Activated gamma-delta T cell treated with anti-CD3 and anti-CD28 coated beads, Interleukin-2, amount 50 U/mL, for 16 hours (primary cell): Measurements from ENCODE around the gene GFRA4.

Experiments used
- DNase-seq: peaks from one replicate; pipeline ENCODE4 v3.0.0-alpha.2; 2020; ENCODE audit warnings: low read depth

The GFRA4 gene

DNA sequence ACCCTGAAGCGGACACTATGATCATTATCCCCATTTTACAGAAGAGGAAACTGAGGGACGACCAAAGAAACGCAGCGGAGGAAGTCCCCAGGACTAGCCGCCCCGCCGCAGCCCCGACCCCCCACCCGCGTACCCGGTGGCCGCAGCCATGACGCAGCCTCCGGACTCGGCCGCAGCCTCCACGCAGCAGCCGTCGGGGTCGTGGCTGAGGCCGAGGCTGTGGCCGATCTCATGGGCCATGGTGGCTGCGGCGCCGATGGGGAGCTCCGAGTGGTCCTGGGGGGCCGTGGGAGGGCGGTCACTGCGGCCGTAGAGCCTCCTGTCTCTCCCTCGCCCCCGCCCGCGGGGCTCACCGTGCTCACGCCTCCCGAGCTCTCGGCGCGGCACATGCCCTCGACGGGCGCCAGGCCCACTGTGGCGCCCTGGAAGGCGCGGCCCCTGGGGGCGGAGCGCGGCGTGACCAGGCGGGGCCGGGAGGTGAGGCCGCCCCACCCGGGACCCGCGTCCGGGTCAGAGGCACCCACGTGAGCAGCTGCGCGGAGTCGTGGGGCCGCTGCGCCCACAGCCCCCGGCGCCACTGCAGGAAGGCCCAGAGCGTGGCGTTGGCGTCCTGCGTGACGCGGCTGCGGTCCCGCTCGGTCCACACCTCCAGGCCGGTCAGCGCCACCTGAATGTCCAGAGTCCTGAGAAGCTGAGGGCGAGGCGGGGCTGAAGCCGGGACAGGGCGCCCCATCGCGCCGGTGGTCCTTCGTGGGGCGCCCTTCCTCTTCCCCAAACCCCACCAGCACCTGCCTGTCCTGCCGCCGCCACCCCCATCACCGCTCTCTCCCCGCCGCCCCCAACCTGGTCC, 10.2 kb upstream of the GFRA4 start:
- no peak for DNase-seq

GRCh38 chr20:3672547-3673171, 9.5 kb upstream of the GFRA4 start:
- no peak for DNase-seq

DNA sequence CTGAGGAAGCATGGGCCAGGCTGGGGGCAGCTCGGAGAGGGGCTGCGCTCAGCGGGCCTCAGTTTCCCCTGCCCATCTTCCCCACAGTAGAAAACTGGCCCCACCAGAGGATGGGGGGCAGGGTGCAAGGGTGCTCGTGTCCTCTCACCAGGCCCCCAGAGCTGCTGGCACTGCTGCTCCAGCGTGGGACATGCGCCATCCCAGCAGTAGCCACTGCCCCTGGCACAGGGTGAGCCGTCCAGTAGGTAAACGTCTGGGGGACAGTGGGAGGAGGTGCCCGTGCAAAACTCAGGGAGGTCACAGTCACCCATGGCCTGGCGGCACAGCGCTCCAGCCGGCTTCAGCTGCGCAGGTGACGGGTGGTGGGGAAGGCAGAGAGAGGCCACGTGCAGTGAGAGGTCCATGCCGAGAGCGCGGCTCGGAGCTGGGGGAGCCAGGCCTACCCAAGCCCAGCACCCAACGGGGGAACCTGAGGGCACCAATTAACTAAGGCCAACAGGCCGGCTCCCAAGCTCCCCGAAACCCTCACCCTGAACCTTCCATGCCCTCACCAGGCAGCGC, 8.9 kb upstream of the GFRA4 start:
- DNase-seq: no peak

DNA sequence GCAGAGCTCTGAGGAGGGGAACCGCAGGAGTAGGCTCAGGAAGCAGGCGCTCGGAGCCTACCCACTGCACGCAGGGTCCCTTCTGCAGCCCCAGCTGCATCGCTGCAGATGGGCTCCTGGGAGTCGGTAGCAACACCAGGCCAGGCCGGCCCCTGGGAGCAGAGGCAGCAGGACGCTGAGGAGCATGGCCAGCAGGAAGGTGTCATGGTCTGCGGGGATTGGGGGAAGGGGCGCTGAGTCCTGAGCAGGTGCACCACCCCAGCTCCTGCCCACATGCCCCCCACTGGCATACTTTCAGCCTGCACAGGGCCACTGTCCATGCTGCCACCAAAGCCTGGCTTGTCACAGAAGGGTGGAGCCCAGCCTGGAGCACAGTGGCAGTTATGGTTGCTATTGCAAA, 7.7 kb upstream of the GFRA4 start:
- DNase-seq: no peak

DNA sequence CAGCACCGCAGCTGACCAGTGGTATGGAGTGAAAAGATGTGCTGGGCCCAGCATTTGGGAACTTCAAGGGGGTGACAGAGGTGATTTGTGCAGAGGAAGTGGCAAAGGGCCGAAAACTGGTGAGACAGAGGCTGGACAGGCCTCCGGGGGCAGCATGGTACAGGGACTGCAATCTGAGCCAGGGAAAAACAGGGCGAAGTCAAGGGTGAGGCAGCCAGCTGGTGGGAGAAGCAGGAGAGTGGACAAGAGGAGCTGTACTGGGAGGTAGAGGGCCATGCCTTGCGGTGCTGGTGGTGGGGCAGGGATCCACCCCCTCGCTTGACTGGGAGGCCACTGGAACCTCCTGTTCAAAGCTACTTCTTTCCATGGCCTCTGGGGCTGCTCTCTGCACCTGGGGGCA, 7.3 kb upstream of the GFRA4 start:
- DNase-seq: no peak

GRCh38 chr20:3669710-3670367, 6.6 kb upstream of the GFRA4 start:
- DNase-seq: no peak

- no peak for DNase-seq
These were observed 4.3 kb upstream of the GFRA4 start for GRCh38 chr20:3667434-3668037.

- DNase-seq: no peak
These were observed 659 bp upstream of the GFRA4 start for GRCh38 chr20:3663858-3664257.

GRCh38 chr20:3661814-3662665, 1.2 kb downstream of the GFRA4 start:
- no peak for DNase-seq

- DNase-seq: no peak
These were observed 2.0 kb downstream of the GFRA4 start for GRCh38 chr20:3661060-3661813.

GRCh38 chr20:3660262-3661059, 2.7 kb downstream of the GFRA4 start:
- no peak for DNase-seq

DNA sequence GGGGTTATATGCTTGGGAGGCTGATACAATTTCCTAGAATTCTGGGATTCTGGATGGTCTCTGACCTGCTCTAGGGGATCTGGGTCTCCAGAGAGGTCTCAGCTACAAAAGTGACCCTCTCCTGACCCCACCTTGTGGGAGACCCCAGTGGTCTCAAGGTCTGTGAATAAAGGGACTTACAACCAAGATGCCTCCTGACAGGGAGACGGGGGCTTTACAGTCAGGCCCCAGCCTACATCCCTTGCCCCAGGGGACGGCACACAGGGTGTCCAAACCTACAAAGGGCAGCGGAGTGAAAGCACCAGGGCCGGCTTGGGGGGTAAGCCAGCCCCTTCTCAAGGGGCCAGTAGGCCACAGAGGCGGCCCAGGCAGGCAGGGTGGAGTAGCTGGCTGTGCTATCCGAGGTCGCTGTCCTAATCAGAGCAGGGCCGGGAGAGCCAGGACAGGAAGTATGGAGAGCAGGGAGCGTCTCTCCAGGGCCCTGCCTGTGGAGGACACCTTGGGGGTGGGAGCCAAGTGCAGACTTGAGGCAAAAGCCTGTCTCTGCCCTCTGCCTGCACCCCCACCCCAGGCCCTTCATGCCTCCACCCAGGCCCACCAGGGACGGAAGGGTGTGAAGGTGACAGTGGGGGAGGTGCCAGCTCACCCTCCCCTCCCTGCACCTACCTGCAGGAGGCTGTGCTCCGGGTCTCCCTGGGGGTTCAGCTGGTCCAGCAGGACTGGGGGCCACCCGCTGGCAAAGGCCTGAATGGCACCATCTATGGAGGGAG, 3.5 kb downstream of the GFRA4 start:
- DNase-seq: no peak

DNA sequence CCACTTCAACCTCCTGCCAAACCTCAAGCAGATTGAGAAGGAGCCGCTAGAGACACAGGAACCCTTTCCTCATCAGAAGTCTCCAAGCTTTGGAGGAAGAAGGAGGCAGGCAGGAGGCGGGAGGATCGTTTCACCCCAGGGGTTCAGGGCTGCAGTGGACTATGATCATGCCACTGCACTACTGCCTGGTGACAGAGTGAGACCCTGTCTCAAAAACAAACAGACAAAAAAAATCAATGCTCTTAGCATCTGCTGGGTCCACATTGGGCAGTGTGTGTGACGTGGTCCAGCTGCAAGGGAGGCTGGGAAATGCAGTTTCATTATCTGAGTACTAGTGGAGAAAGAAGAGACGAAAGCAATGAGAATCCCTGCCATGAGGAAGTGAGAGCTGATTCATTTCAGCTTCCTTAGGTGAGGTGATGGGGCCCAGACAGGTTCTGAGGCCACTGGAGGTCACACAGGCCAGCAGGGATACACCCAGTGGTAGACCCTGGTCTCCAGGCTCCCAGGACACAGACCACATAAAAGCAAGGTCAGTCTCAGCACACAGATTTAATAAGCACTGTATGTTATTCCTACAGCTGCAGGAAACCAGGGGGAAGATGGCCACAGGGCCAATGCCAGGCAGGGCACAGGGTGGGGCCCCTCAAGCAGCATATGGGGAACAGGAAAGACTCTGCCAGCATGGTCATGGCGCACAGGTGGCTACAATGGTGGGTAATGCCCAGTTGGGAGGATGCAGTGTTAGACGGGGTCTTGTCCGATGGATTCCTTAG, 4.3 kb downstream of the GFRA4 start:
- no peak for DNase-seq

- no peak for DNase-seq
These were observed 5.0 kb downstream of the GFRA4 start for GRCh38 chr20:3658019-3658715.

DNA sequence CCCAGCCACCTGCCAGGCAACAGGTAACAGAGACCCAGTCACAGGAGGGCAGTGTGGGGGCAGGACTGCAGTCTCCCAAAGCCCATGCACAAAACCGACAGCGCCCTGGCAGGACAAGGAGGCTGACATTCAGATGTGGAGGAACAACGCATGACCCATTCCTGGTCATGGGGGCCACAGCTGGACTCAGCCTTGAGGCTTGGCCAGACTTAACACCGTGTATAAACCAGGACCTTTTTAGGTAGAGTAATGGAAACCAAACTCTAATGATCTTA, 8.1 kb downstream of the GFRA4 start:
- DNase-seq: no peak

GRCh38 chr20:3654326-3655130, 8.7 kb downstream of the GFRA4 start:
- DNase-seq: no peak

DNA sequence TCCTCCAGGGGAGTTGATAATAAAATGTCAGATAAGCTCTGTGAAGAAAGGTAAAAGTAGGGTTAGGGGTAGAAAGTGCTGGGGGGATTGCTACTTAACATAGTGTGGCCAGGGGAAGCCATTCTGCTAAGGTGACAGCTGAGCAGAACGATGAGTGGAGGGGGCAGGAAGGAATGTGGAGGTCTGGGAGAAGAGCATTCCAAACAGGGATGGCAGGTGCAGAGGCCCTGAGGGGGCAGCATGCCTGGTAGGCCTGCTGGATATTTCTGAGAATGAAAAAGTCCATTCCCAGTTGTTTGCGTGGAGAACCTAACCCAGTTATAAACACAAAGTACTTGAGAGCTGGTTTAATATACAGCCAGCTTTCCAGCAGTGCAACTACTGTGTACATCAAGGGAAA, 9.3 kb downstream of the GFRA4 start:
- DNase-seq: no peak
